Activated CD4-positive, alpha-beta T cell treated with anti-CD3 and anti-CD28 coated beads for 36 hours (primary cell): ENCODE measurements around the gene LRMDA. TPM values are rescaled to one million over a fixed set of nuclear protein-coding genes. Genes with fewer than 3 reads are reported as not detected.

Experiments used
- ATAC-seq: fragments of 200-7000 bp; cut with Tn5 transposase; one replicate; pipeline ENCODE4 v1.10.0; 2021; ENCODE audit warnings: mild to moderate bottlenecking, moderate library complexity
- CTCF ChIA-PET: fragments of 350-600 bp; sonication (Branson Sonifier 250); formaldehyde crosslinking; loops from one replicate; lab custom pipeline; 2021; ENCODE audit warnings: antibody characterized with exemption; lab: Charles Lee
- POLR2A ChIA-PET: fragments of 350-600 bp; sonication (Branson Sonifier 250); formaldehyde crosslinking; loops from one replicate; lab custom pipeline; 2021; ENCODE audit warnings: antibody characterized with exemption, inconsistent platforms; lab: Charles Lee
- DNase-seq: peaks from one replicate; pipeline ENCODE4 v3.0.0-alpha.2; 2020
- H3K27ac Mint-ChIP-seq: one replicate; pipeline ENCODE4 v1.8.0; 2021; ENCODE audit warnings: mixed read lengths
- H3K27me3 Mint-ChIP-seq: one replicate; pipeline ENCODE4 v1.8.0; 2021; ENCODE audit warnings: mixed read lengths
- H3K36me3 Mint-ChIP-seq: one replicate; pipeline ENCODE4 v1.8.0; 2021; ENCODE audit warnings: low read depth, mixed read lengths
- H3K4me1 Mint-ChIP-seq: one replicate; pipeline ENCODE4 v1.8.0; 2021; ENCODE audit warnings: mixed read lengths
- H3K4me3 Mint-ChIP-seq: one replicate; pipeline ENCODE4 v1.8.0; 2021; ENCODE audit warnings: mild to moderate bottlenecking, moderate library complexity, mixed read lengths
- H3K9me3 Mint-ChIP-seq: one replicate; pipeline ENCODE4 v1.8.0; 2021; ENCODE audit warnings: low read depth, mixed read lengths
- intact Hi-C, 2 experiments: fragments of 100-400 bp; cut with DNase I in 1 of 2; cut with micrococcal nuclease in 1 of 2; formaldehyde crosslinking; loops; one replicate each; pipeline versions ENCODE4 v1.14.2 to v1.15.1; 2022 to 2024; cut with DNase I, micrococcal nuclease
- total RNA-seq, 2 experiments: library from RNA; stranded (reverse); gene quantifications; one replicate each; pipeline ENCODE4 v1.2.3, GENCODE V29; 2021

The LRMDA gene
- total RNA-seq, 2 experiments from 2014 or later: not detected

GRCh38 chr10:76394707-76395042 is 963.3 kb downstream of the LRMDA start:
- DNase-seq: no peak
- ATAC-seq: no peak
- peaks cover 4% of the 10 kb centered on the region for H3K9me3 Mint-ChIP-seq
- no peaks in the 10 kb centered on the region for H3K27me3 Mint-ChIP-seq
- H3K36me3 Mint-ChIP-seq: no peaks in the 10 kb centered on the region
- ChIA-PET POLR2A (no interaction called here), CTCF (no interaction called here)
- H3K27ac Mint-ChIP-seq: no peak overlapping the region
- intact Hi-C loops: no loop called here
- no peak overlapping the region for H3K4me3 Mint-ChIP-seq
- H3K4me1 Mint-ChIP-seq: no peaks in the 10 kb centered on the region

GRCh38 chr10:76395251-76395650 is 963.8 kb downstream of the LRMDA start:
- no peak overlapping the region for H3K4me3 Mint-ChIP-seq
- H3K4me1 Mint-ChIP-seq: no peaks in the 10 kb centered on the region
- H3K27me3 Mint-ChIP-seq: no peaks in the 10 kb centered on the region
- ChIA-PET POLR2A (no interaction called here), CTCF (no interaction called here)
- intact Hi-C loops: no loop called here
- no peak overlapping the region for H3K27ac Mint-ChIP-seq
- DNase-seq (no peak), ATAC-seq (no peak)
- peaks cover 2% of the 10 kb centered on the region for H3K9me3 Mint-ChIP-seq
- no peaks in the 10 kb centered on the region for H3K36me3 Mint-ChIP-seq

GRCh38 chr10:76396134-76396533 is 964.7 kb downstream of the LRMDA start:
- CTCF ChIA-PET: no interaction called here
- Mint-ChIP-seq H3K27ac (no peak overlapping the region), H3K4me1 (no peaks in the 10 kb centered on the region), H3K27me3 (no peaks in the 10 kb centered on the region), H3K36me3 (no peaks in the 10 kb centered on the region), H3K4me3 (no peak overlapping the region), H3K9me3 (peaks cover 2% of the 10 kb centered on the region)
- POLR2A ChIA-PET: no interaction called here
- DNase-seq: no peak
- intact Hi-C loops: no loop called here
- no peak for ATAC-seq

- Mint-ChIP-seq H3K9me3 (peaks cover 2% of the 10 kb centered on the region), H3K4me1 (no peaks in the 10 kb centered on the region), H3K36me3 (no peaks in the 10 kb centered on the region), H3K27ac (no peak overlapping the region), H3K27me3 (no peaks in the 10 kb centered on the region), H3K4me3 (no peak overlapping the region)
- DNase-seq (no peak), ATAC-seq (no peak)
- CTCF ChIA-PET: no interaction called here
- intact Hi-C loops: no loop called here
- POLR2A ChIA-PET: no interaction called here
These were observed 966.0 kb downstream of the LRMDA start for GRCh38 chr10:76397181-76398042.

GRCh38 chr10:76398043-76398710 is 966.8 kb downstream of the LRMDA start:
- POLR2A ChIA-PET: no interaction called here
- DNase-seq (no peak), ATAC-seq (no peak)
- H3K4me3 Mint-ChIP-seq: no peak overlapping the region
- peaks cover 2% of the 10 kb centered on the region for H3K9me3 Mint-ChIP-seq
- H3K36me3 Mint-ChIP-seq: no peaks in the 10 kb centered on the region
- no peaks in the 10 kb centered on the region for H3K4me1 Mint-ChIP-seq
- no peaks in the 10 kb centered on the region for H3K27me3 Mint-ChIP-seq
- H3K27ac Mint-ChIP-seq: no peak overlapping the region
- intact Hi-C loops: no loop called here
- CTCF ChIA-PET: no interaction called here

GRCh38 chr10:76399226-76399625 is 967.8 kb downstream of the LRMDA start:
- H3K9me3 Mint-ChIP-seq: peaks cover 5% of the 10 kb centered on the region

GRCh38 chr10:76401006-76401405 is 969.6 kb downstream of the LRMDA start:
- Mint-ChIP-seq H3K4me3 (no peak overlapping the region), H3K36me3 (no peaks in the 10 kb centered on the region), H3K9me3 (peaks cover 5% of the 10 kb centered on the region), H3K27me3 (no peaks in the 10 kb centered on the region), H3K27ac (no peak overlapping the region), H3K4me1 (no peaks in the 10 kb centered on the region)
- POLR2A ChIA-PET: no interaction called here
- no peak for DNase-seq
- CTCF ChIA-PET: no interaction called here
- intact Hi-C loops: no loop called here
- no peak for ATAC-seq

More at GRCh38 chr10:76399226-76399625, 967.8 kb downstream of the LRMDA start:
- Mint-ChIP-seq H3K36me3 (no peaks in the 10 kb centered on the region), H3K27ac (no peak overlapping the region), H3K27me3 (no peaks in the 10 kb centered on the region), H3K4me1 (no peaks in the 10 kb centered on the region), H3K4me3 (no peak overlapping the region)
- ATAC-seq: no peak
- CTCF ChIA-PET: interaction anchor here (0.7 kb wide), 1 partner anchor 120 kb away, joined by 4 read pairs; no protein-coding TSS in a partner anchor
- no peak for DNase-seq
- intact Hi-C loops: no loop called here
- POLR2A ChIA-PET: no interaction called here

GRCh38 chr10:76403912-76404311 is 972.5 kb downstream of the LRMDA start:
- CTCF ChIA-PET: interaction anchor here (0.6 kb wide), 1 partner anchor 10 kb away, joined by 3 read pairs; no protein-coding TSS in a partner anchor
- no peak overlapping the region for H3K4me3 Mint-ChIP-seq
- H3K36me3 Mint-ChIP-seq: no peaks in the 10 kb centered on the region
- intact Hi-C loops: no loop called here
- DNase-seq: no peak
- no peak overlapping the region for H3K27ac Mint-ChIP-seq
- POLR2A ChIA-PET: no interaction called here
- peaks cover 5% of the 10 kb centered on the region for H3K9me3 Mint-ChIP-seq
- no peaks in the 10 kb centered on the region for H3K4me1 Mint-ChIP-seq
- no peak for ATAC-seq
- no peaks in the 10 kb centered on the region for H3K27me3 Mint-ChIP-seq

- Mint-ChIP-seq H3K27me3 (no peaks in the 10 kb centered on the region), H3K4me1 (no peaks in the 10 kb centered on the region), H3K4me3 (no peak overlapping the region), H3K36me3 (no peaks in the 10 kb centered on the region), H3K27ac (no peak overlapping the region), H3K9me3 (peaks cover 4% of the 10 kb centered on the region)
- DNase-seq: no peak
- intact Hi-C loops: no loop called here
- ChIA-PET CTCF (no interaction called here), POLR2A (no interaction called here)
- ATAC-seq: no peak
These were observed 973.1 kb downstream of the LRMDA start for GRCh38 chr10:76404531-76404930.

- no peaks in the 10 kb centered on the region for H3K27me3 Mint-ChIP-seq
- H3K27ac Mint-ChIP-seq: no peak overlapping the region
- ChIA-PET CTCF (no interaction called here), POLR2A (interaction anchor here (0.8 kb wide), 1 partner anchor 207 kb away, joined by 3 read pairs; no protein-coding TSS in a partner anchor)
- ATAC-seq: no peak
- H3K4me3 Mint-ChIP-seq: no peak overlapping the region
- H3K4me1 Mint-ChIP-seq: no peaks in the 10 kb centered on the region
- DNase-seq: no peak
- H3K9me3 Mint-ChIP-seq: peaks cover 3% of the 10 kb centered on the region
- intact Hi-C loops: no loop called here
- H3K36me3 Mint-ChIP-seq: no peaks in the 10 kb centered on the region
These were observed 974.5 kb downstream of the LRMDA start for GRCh38 chr10:76405922-76406321.

- intact Hi-C loops: no loop called here
- ChIA-PET POLR2A (no interaction called here), CTCF (interaction anchor here (0.6 kb wide), 1 partner anchor 25 kb away, joined by 3 read pairs; no protein-coding TSS in a partner anchor)
- H3K27me3 Mint-ChIP-seq: no peaks in the 10 kb centered on the region
- no peaks in the 10 kb centered on the region for H3K36me3 Mint-ChIP-seq
- H3K4me1 Mint-ChIP-seq: no peaks in the 10 kb centered on the region
- H3K27ac Mint-ChIP-seq: no peak overlapping the region
- no peak overlapping the region for H3K4me3 Mint-ChIP-seq
- DNase-seq (no peak), ATAC-seq (no peak)
- H3K9me3 Mint-ChIP-seq: peaks cover 6% of the 10 kb centered on the region
These were observed 977.2 kb downstream of the LRMDA start for GRCh38 chr10:76408646-76409045.
